HEK293 (cell line): ENCODE measurements around the gene CCDC61.

Source experiments
- CTCF ChIA-PET: fragments of 350-600 bp; formaldehyde crosslinking; extraction: SDS; loops from one replicate; lab custom pipeline; 2021; ENCODE audit warnings: antibody characterized with exemption; lab: Yijun Ruan, JAX
- POLR2A ChIA-PET: fragments of 300-600 bp; formaldehyde crosslinking; extraction: SDS; loops from one replicate; lab custom pipeline; 2020; ENCODE audit warnings: antibody characterized with exemption, inconsistent platforms; lab: Yijun Ruan, JAX
- H3K27ac ChIP-seq: fragments of 200-500 bp; sonication (Bioruptor generic); 2 replicates; pipeline ENCODE4 v1.5.1; 2014; ENCODE audit warnings: low read depth, low read length, control low read depth, inconsistent platforms; ENCODE audit errors: extremely low read depth
- H3K36me3 ChIP-seq, 2 experiments: fragments of 200-500 bp in 1 of 2; sonication (Bioruptor generic) in 1 of 2; 1 replicate in 1 of 2; 2 replicates in 1 of 2; pipeline ENCODE4 v1.5.1; 2014 to 2017; ENCODE audit warnings: inconsistent platforms in 2 of 2, low read length in 2 of 2; ENCODE audit not compliant: control insufficient read depth in 2 of 2, insufficient read depth in 1 of 2
- H3K4me1 ChIP-seq: fragments of 200-500 bp; sonication (Bioruptor generic); 2 replicates; pipeline ENCODE4 v1.5.1; 2014; ENCODE audit warnings: mild to moderate bottlenecking, low read length, inconsistent platforms; ENCODE audit not compliant: control insufficient read depth, insufficient read depth
- H3K4me3 ChIP-seq: 2 replicates; pipeline ENCODE4 v1.5.1; 2011; ENCODE audit warnings: low read depth, mild to moderate bottlenecking, control low read depth, low read length, moderate library complexity
- H3K9me3 ChIP-seq: fragments of 200-500 bp; sonication (Bioruptor generic); 2 replicates; pipeline ENCODE4 v1.5.1; 2014; ENCODE audit warnings: low read depth, low read length, inconsistent platforms; ENCODE audit not compliant: control insufficient read depth, insufficient read depth
- HOXC10 ChIP-seq: sonication (generic); formaldehyde crosslinking; IDR thresholded peaks from 2 replicates; pipeline ENCODE4 v1.8.1; 2023; ENCODE audit warnings: mild to moderate bottlenecking, missing genetic modification reagents
- ZBTB20 ChIP-seq: fragments of 450-650 bp; formaldehyde crosslinking; IDR thresholded peaks from 2 replicates; pipeline ENCODE4 v1.5.1; 2016; ENCODE audit warnings: missing biosample characterization, missing genetic modification characterization
- ZNF155 ChIP-seq: fragments of 450-650 bp; formaldehyde crosslinking; IDR thresholded peaks from 2 replicates; pipeline ENCODE4 v1.5.1; 2016; ENCODE audit warnings: missing biosample characterization, missing genetic modification characterization
- ZNF19 ChIP-seq: fragments of 450-650 bp; formaldehyde crosslinking; IDR thresholded peaks from 2 replicates; pipeline ENCODE4; 2016; ENCODE audit warnings: missing biosample characterization, missing genetic modification characterization, low read depth
- ZNF324 ChIP-seq: fragments of 450-650 bp; formaldehyde crosslinking; IDR thresholded peaks from 2 replicates; pipeline ENCODE4 v1.5.1; 2016; ENCODE audit warnings: missing biosample characterization, missing genetic modification characterization
- ZNF529 ChIP-seq: fragments of 450-650 bp; formaldehyde crosslinking; IDR thresholded peaks from 2 replicates; pipeline ENCODE4 v1.5.1; 2017; ENCODE audit warnings: missing genetic modification characterization, missing biosample characterization; ENCODE audit not compliant: insufficient replicate concordance
- ZNF530 ChIP-seq: fragments of 450-650 bp; formaldehyde crosslinking; IDR thresholded peaks from 2 replicates; pipeline ENCODE4 v1.5.1; 2016; ENCODE audit warnings: low read depth, missing biosample characterization, missing genetic modification characterization
- ZNF670 ChIP-seq: fragments of 450-650 bp; formaldehyde crosslinking; IDR thresholded peaks from 2 replicates; pipeline ENCODE4 v1.5.1; 2016; ENCODE audit warnings: missing biosample characterization, missing genetic modification characterization, low read depth
- ZNF701 ChIP-seq: fragments of 450-650 bp; formaldehyde crosslinking; IDR thresholded peaks from 2 replicates; pipeline ENCODE4 v1.5.1; 2016; ENCODE audit warnings: missing biosample characterization, missing genetic modification characterization
- ZNF837 ChIP-seq: fragments of 450-650 bp; formaldehyde crosslinking; IDR thresholded peaks from 2 replicates; pipeline ENCODE4 v1.5.1; 2016; ENCODE audit warnings: missing biosample characterization, missing genetic modification characterization
- ZXDB ChIP-seq: fragments of 450-650 bp; formaldehyde crosslinking; IDR thresholded peaks from 2 replicates; pipeline ENCODE4 v1.5.1; 2016; ENCODE audit warnings: missing biosample characterization, missing genetic modification characterization
- TF ChIP-seq, protein P1 (sequence below): fragments of 450-650 bp; formaldehyde crosslinking; IDR thresholded peaks from 2 replicates; pipeline ENCODE4 v1.5.1; 2017; ENCODE audit warnings: missing biosample characterization, missing genetic modification characterization
- TF ChIP-seq, protein P2 (sequence below): fragments of 450-650 bp; formaldehyde crosslinking; IDR thresholded peaks from 2 replicates; pipeline ENCODE4 v1.5.1; 2016; ENCODE audit warnings: missing biosample characterization, missing genetic modification characterization
- TF ChIP-seq, protein P3 (sequence below): fragments of 450-650 bp; formaldehyde crosslinking; IDR thresholded peaks from 2 replicates; pipeline ENCODE4 v1.5.1; 2017; ENCODE audit warnings: missing biosample characterization, missing genetic modification characterization
- TF ChIP-seq, protein P4 (sequence below): fragments of 450-650 bp; formaldehyde crosslinking; optimal IDR thresholded peaks from 2 replicates; pipeline ENCODE3; 2016; ENCODE audit warnings: missing biosample characterization, mild to moderate bottlenecking, missing genetic modification characterization

Gene CCDC61

DNA sequence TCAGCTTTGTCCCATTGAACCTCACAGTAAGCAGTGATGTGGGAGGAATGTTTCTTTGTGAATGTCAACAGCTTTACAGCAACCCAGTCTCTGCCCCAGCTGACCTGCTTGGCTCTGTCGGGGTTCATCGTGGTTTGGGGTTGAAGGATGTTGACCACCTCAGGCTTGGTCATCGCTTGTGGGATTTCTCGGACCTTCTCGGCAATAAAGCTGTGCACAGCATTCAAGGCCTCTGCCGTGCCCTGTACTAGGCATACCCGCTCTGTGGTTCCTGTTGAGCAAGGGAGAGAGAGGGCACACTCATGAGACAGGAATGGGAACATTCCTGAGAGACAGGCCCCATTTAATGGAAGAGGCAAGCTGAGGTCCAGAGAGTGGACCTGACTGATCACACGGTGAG lies 41.6 kb upstream of the CCDC61 start:
- Histone ChIP-seq H3K36me3 (peaks cover 0 to 9% of the 10 kb centered on the region in 2 experiments; a peak in 1 of 3 replicates), H3K4me1 (peaks cover 6% of the 10 kb centered on the region; the same call in 1 of the 2 replicates), H3K4me3 (no peak overlapping the region), H3K27ac (no peak overlapping the region), H3K9me3 (no peaks in the 10 kb centered on the region)
- CTCF ChIA-PET = interaction anchor here (1.3 kb wide), 1 partner anchor 136 kb away, joined by 4 read pairs; no protein-coding TSS in a partner anchor
- TF ChIP-seq ZNF530 (tag by site-specific recombination) (no peak), ZNF529 (tag by site-specific recombination) (no peak), ZNF670 (no peak), ZBTB20 (tag by site-specific recombination) (no peak), ZNF701 (tag by site-specific recombination) (no peak), HOXC10 (CRISPR knock-in tag) (no peak), ZNF155 (no peak), ZNF837 (tag by site-specific recombination) (no peak)
- TF ChIP-seq, protein P1, sequence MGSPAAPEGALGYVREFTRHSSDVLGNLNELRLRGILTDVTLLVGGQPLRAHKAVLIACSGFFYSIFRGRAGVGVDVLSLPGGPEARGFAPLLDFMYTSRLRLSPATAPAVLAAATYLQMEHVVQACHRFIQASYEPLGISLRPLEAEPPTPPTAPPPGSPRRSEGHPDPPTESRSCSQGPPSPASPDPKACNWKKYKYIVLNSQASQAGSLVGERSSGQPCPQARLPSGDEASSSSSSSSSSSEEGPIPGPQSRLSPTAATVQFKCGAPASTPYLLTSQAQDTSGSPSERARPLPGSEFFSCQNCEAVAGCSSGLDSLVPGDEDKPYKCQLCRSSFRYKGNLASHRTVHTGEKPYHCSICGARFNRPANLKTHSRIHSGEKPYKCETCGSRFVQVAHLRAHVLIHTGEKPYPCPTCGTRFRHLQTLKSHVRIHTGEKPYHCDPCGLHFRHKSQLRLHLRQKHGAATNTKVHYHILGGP = no peak
- TF ChIP-seq, protein P2, sequence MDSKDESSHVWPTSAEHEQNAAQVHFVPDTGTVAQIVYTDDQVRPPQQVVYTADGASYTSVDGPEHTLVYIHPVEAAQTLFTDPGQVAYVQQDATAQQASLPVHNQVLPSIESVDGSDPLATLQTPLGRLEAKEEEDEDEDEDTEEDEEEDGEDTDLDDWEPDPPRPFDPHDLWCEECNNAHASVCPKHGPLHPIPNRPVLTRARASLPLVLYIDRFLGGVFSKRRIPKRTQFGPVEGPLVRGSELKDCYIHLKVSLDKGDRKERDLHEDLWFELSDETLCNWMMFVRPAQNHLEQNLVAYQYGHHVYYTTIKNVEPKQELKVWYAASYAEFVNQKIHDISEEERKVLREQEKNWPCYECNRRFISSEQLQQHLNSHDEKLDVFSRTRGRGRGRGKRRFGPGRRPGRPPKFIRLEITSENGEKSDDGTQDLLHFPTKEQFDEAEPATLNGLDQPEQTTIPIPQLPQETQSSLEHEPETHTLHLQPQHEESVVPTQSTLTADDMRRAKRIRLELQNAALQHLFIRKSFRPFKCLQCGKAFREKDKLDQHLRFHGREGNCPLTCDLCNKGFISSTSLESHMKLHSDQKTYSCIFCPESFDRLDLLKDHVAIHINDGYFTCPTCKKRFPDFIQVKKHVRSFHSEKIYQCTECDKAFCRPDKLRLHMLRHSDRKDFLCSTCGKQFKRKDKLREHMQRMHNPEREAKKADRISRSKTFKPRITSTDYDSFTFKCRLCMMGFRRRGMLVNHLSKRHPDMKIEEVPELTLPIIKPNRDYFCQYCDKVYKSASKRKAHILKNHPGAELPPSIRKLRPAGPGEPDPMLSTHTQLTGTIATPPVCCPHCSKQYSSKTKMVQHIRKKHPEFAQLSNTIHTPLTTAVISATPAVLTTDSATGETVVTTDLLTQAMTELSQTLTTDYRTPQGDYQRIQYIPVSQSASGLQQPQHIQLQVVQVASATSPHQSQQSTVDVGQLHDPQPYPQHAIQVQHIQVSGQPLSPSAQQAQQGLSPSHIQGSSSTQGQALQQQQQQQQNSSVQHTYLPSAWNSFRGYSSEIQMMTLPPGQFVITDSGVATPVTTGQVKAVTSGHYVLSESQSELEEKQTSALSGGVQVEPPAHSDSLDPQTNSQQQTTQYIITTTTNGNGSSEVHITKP (tag by site-specific recombination) = no peak
- TF ChIP-seq, protein P3, sequence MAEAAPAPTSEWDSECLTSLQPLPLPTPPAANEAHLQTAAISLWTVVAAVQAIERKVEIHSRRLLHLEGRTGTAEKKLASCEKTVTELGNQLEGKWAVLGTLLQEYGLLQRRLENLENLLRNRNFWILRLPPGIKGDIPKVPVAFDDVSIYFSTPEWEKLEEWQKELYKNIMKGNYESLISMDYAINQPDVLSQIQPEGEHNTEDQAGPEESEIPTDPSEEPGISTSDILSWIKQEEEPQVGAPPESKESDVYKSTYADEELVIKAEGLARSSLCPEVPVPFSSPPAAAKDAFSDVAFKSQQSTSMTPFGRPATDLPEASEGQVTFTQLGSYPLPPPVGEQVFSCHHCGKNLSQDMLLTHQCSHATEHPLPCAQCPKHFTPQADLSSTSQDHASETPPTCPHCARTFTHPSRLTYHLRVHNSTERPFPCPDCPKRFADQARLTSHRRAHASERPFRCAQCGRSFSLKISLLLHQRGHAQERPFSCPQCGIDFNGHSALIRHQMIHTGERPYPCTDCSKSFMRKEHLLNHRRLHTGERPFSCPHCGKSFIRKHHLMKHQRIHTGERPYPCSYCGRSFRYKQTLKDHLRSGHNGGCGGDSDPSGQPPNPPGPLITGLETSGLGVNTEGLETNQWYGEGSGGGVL = no peak
- POLR2A ChIA-PET = no interaction called here

DNA sequence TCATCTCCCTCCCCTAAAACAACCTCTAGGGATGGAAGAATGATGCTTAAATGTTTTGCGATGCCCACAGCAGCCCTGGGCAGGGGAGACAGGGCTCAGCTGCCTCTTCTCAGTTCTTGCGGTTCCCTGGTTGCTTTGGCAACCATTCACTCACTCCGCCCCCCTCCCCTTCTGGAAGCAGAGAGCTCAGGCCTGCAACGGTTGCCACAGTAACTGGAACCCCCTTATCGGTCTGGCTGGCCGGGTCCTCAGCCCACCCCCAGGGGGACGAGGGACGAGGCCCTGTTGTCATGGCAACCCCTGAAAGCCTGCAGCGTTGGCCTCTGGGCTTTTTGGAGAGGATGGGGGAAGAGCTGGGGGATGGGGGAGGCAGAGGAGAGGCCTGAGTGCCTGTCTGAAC lies 41.1 kb upstream of the CCDC61 start:
- POLR2A ChIA-PET = no interaction called here
- no peaks in the 10 kb centered on the region for H3K9me3 ChIP-seq
- TF ChIP-seq ZNF324 (tag by site-specific recombination) = no peak
- TF ChIP-seq, protein P4, sequence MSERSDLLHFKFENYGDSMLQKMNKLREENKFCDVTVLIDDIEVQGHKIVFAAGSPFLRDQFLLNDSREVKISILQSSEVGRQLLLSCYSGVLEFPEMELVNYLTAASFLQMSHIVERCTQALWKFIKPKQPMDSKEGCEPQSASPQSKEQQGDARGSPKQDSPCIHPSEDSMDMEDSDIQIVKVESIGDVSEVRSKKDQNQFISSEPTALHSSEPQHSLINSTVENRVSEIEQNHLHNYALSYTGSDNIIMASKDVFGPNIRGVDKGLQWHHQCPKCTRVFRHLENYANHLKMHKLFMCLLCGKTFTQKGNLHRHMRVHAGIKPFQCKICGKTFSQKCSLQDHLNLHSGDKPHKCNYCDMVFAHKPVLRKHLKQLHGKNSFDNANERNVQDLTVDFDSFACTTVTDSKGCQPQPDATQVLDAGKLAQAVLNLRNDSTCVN (tag by site-specific recombination) = no peak
- TF ChIP-seq ZNF19 (tag by site-specific recombination) = no peak
- TF ChIP-seq ZXDB = no peak
- no peak overlapping the region for H3K27ac ChIP-seq
- no peak overlapping the region for H3K4me3 ChIP-seq
- CTCF ChIA-PET = no interaction called here
- peaks cover 0 to 13% of the 10 kb centered on the region in 2 experiments; a peak in 1 of 3 replicates for H3K36me3 ChIP-seq
- peaks cover 6% of the 10 kb centered on the region; the same call in 1 of the 2 replicates for H3K4me1 ChIP-seq
